Aorta (tissue), 5 donors: Measurements from ENCODE around the gene PPP2R5B. TPM values are rescaled to one million over a fixed set of nuclear protein-coding genes. Genes with fewer than 3 reads are reported as not detected.

Experiments
- ATAC-seq: fragments of 200-7000 bp; cut with Tn5 transposase; one replicate; pipeline ENCODE4 v1.9.1; 2022; ENCODE audit warnings: moderate library complexity; ENCODE audit not compliant: low FRiP score
- DNase-seq, 2 donors: peaks; one replicate each; pipeline ENCODE4 v3.0.0-alpha.2; 2020
- H3K27ac ChIP-seq, 2 donors: one replicate each; pipeline ENCODE4 v1.5.1; 2013; ENCODE audit warnings: low read length in 2 of 2, mild to moderate bottlenecking in 2 of 2, moderate library complexity in 2 of 2, control low read depth in 1 of 2, inconsistent platforms in 1 of 2, low read depth in 1 of 2
- H3K27me3 ChIP-seq, 2 donors: one replicate each; pipeline ENCODE4 v1.6.1; 2013; ENCODE audit warnings: control low read depth in 1 of 2, low read length in 1 of 2, mild to moderate bottlenecking in 1 of 2, moderate library complexity in 1 of 2; ENCODE audit not compliant: insufficient read depth in 2 of 2, control insufficient read depth in 1 of 2
- H3K36me3 ChIP-seq, 2 donors: one replicate each; pipeline ENCODE4 v1.6.1; 2013; ENCODE audit warnings: control low read depth in 1 of 2, low read length in 1 of 2, mild to moderate bottlenecking in 1 of 2; ENCODE audit not compliant: insufficient read depth in 2 of 2, control insufficient read depth in 1 of 2
- H3K4me1 ChIP-seq, 2 donors: one replicate each; pipeline ENCODE4 v1.6.1; 2013; ENCODE audit warnings: low read length in 2 of 2, control low read depth in 1 of 2, mild to moderate bottlenecking in 1 of 2, moderate library complexity in 1 of 2; ENCODE audit not compliant: insufficient read depth in 2 of 2, control insufficient read depth in 1 of 2
- H3K4me3 ChIP-seq, 2 donors: one replicate each; pipeline ENCODE4 v1.5.1; 2013; ENCODE audit warnings: low read length in 2 of 2, control low read depth in 1 of 2, mild to moderate bottlenecking in 1 of 2
- H3K9me3 ChIP-seq: one replicate; pipeline ENCODE4 v1.6.1; 2013; ENCODE audit warnings: mild to moderate bottlenecking, low read length; ENCODE audit not compliant: control insufficient read depth
- WGBS, 2 donors: extraction: QIAGEN DNeasy Blood & Tissue Kit; methylation state at CpG; one replicate each; pipeline ENCODE4 v1.1.7; 2013; 5-methylcytosine and 5-hydroxymethylcytosine counted together
- intact Hi-C, 2 donors: fragments of 100-400 bp; cut with DNase I; formaldehyde crosslinking; loops; one replicate each; pipeline versions ENCODE4 v1.14.2 to v1.15.0; 2022
- polyA plus RNA-seq, 2 donors: library from polyadenylated mRNA; stranded (reverse); fragments of 200-250 nt; gene quantifications; one replicate each; pipeline ENCODE4 v1.2.3, GENCODE V29; 2013
- total RNA-seq, 2 donors: library from RNA; stranded (reverse); fragmentation: NEBNext Ultra II Directional; extraction: Animal tissue kit (Norgen Biotek cat#: 25700); gene quantifications; one replicate each; pipeline ENCODE4 v1.2.1, GENCODE V29; 2021
- donor health status: healthy with polysubstance abuse.
- donor health status: Bipolar disorder and iron deficiency.
- donor health status: DM: no; HTN: no; CAD: no.
- donor health status: DM: no; HTN: no; CAD: no.
- donor health status: DM: yes; HTN: yes; CAD: no.

PPP2R5B gene
- total and polyA plus RNA-seq, 4 donors = 9.5 to 36.8 (median 30.7) TPM

DNA sequence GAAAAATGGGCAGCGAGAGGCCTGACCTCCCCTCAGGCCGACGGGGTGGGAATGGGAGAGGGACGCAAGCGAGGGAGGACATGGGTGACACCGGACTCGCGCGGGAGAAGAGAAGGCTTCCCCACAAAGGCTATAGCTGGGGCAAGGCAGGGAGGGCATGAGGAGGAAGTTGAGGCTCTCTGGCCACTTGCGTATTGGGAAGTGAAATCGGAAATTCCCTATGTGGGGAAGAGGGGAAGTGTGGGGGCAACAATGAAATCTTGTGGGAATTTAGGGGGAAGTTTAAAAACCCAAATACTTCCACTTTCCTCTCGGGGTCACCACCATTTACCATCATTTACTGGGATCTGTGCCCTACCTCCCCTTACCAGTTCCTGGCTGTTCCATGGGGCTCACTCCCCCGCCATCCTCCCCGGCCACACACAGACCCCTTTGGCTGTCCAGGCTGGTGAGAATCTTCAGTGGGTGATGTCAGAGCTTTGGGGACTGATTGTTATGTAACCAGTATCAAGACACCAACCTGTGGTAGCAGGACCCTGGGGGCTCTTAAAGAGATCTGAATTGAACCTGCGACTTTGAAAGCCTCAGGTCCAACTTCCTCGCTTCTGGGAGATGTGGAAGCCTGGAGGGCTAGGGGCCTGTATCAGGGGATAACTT lies 45.1 kb upstream of the PPP2R5B start:
- peak overlapping the region in 1 of 2 donors; percentile 76 for H3K27ac ChIP-seq
- intact Hi-C loops = no loop called here
- no peaks in the 10 kb centered on the region for H3K9me3 ChIP-seq
- peak overlapping the region in 1 of 2 donors; percentile 43 for H3K4me3 ChIP-seq
- no peaks in the 10 kb centered on the region for H3K4me1 ChIP-seq
- peaks cover 0 to 2% of the 10 kb centered on the region in 2 donors for H3K27me3 ChIP-seq
- ATAC-seq = no peak
- no peaks in the 10 kb centered on the region for H3K36me3 ChIP-seq
- 28 to 31% methylated on average over 16 of the region's 16 CpGs for WGBS, 2 donors
- peak in 1 of 2 donors; percentile 67 for DNase-seq

- DNase-seq (peak; percentile 58 to 69), ATAC-seq (no peak)
- Histone ChIP-seq H3K4me3 (no peak overlapping the region), H3K27me3 (peaks cover 0 to 2% of the 10 kb centered on the region in 2 donors), H3K27ac (no peak overlapping the region), H3K4me1 (no peaks in the 10 kb centered on the region), H3K36me3 (no peaks in the 10 kb centered on the region), H3K9me3 (no peaks in the 10 kb centered on the region)
- WGBS, 2 donors = 88% methylated on average over 14 of the region's 14 CpGs
- intact Hi-C loops = no loop called here
Measured at GRCh38 chr11:64880240-64881001, 44.1 kb upstream of the PPP2R5B start.

GRCh38 chr11:64881476-64881875 lies 43.0 kb upstream of the PPP2R5B start:
- WGBS, 2 donors = 92 to 93% methylated on average over 8 of the region's 8 CpGs
- peak overlapping the region; percentile 11 to 17 for H3K27ac ChIP-seq
- ATAC-seq = no peak

DNA sequence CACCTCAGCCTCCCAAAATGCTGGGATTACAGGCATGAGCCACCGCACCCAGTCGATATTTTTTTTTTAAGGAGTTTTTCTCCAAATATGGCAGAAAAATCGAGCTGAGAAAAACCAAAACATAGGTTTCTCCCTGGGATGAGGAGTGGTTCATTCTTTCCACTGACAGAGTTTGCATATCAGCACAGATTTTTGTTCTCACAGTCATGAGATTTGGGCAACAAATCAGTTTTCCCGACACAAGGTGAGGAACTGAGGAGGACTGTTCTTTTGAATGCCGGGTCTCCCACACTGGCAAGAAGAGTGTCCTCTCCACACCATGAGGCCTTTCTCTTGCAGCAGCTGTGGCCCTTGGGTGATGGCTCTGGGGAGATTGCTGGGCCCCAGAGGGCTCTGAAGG lies 42.2 kb upstream of the PPP2R5B start:
- 9 to 18% methylated on average over 5 of the region's 5 CpGs for WGBS, 2 donors
- H3K36me3 ChIP-seq = no peaks in the 10 kb centered on the region
- ATAC-seq (no peak), DNase-seq (no peak)
- peak overlapping the region; percentile 73 to 79 for H3K27ac ChIP-seq
- no peaks in the 10 kb centered on the region for H3K4me1 ChIP-seq
- peaks cover 0 to 2% of the 10 kb centered on the region in 2 donors for H3K27me3 ChIP-seq
- intact Hi-C loops = no loop called here
- H3K4me3 ChIP-seq = no peak overlapping the region
- H3K9me3 ChIP-seq = no peaks in the 10 kb centered on the region

More at GRCh38 chr11:64881476-64881875, 43.0 kb upstream of the PPP2R5B start:
- H3K27me3 ChIP-seq = peaks cover 0 to 2% of the 10 kb centered on the region in 2 donors
- no peaks in the 10 kb centered on the region for H3K36me3 ChIP-seq
- DNase-seq = no peak
- intact Hi-C loops = no loop called here
- no peaks in the 10 kb centered on the region for H3K9me3 ChIP-seq
- H3K4me3 ChIP-seq = no peak overlapping the region
- H3K4me1 ChIP-seq = no peaks in the 10 kb centered on the region

- 86 to 91% methylated on average over 5 of the region's 5 CpGs for WGBS, 2 donors
- Histone ChIP-seq H3K27me3 (no peaks in the 10 kb centered on the region), H3K27ac (peak overlapping the region in 1 of 2 donors; percentile 6), H3K36me3 (no peaks in the 10 kb centered on the region), H3K4me1 (no peaks in the 10 kb centered on the region), H3K9me3 (no peaks in the 10 kb centered on the region), H3K4me3 (no peak overlapping the region)
- DNase-seq (no peak), ATAC-seq (no peak)
- intact Hi-C loops = no loop called here
Measured at GRCh38 chr11:64883575-64883974, 40.9 kb upstream of the PPP2R5B start.

GRCh38 chr11:64884019-64884418 lies 40.5 kb upstream of the PPP2R5B start:
- WGBS, 2 donors = 92 to 94% methylated on average over 8 of the region's 8 CpGs
- Histone ChIP-seq H3K9me3 (no peaks in the 10 kb centered on the region), H3K27ac (no peak overlapping the region), H3K27me3 (no peaks in the 10 kb centered on the region), H3K36me3 (no peaks in the 10 kb centered on the region), H3K4me3 (no peak overlapping the region), H3K4me1 (no peaks in the 10 kb centered on the region)
- no peak for DNase-seq
- ATAC-seq = no peak
- intact Hi-C loops = no loop called here

GRCh38 chr11:64885367-64886286 lies 38.9 kb upstream of the PPP2R5B start:
- no peak for ATAC-seq
- Histone ChIP-seq H3K9me3 (no peaks in the 10 kb centered on the region), H3K27me3 (no peaks in the 10 kb centered on the region), H3K4me1 (no peaks in the 10 kb centered on the region), H3K4me3 (no peak overlapping the region), H3K27ac (no peak overlapping the region), H3K36me3 (no peaks in the 10 kb centered on the region)
- DNase-seq = no peak
- WGBS, 2 donors = 87 to 92% methylated on average over 15 of the region's 15 CpGs
- intact Hi-C loops = no loop called here

- intact Hi-C loops = no loop called here
- Histone ChIP-seq H3K36me3 (no peaks in the 10 kb centered on the region), H3K27me3 (no peaks in the 10 kb centered on the region), H3K4me1 (no peaks in the 10 kb centered on the region), H3K27ac (no peak overlapping the region), H3K9me3 (no peaks in the 10 kb centered on the region), H3K4me3 (no peak overlapping the region)
- ATAC-seq (no peak), DNase-seq (no peak)
- WGBS, 2 donors = 74 to 79% methylated on average over 8 of the region's 8 CpGs
Measured at GRCh38 chr11:64887234-64887756, 37.2 kb upstream of the PPP2R5B start.
